Mucosa of rectum (tissue), 2 donors: ENCODE measurements around the gene STX1A.

Source experiments
- H3K27ac ChIP-seq, 2 donors: one replicate each; pipeline ENCODE4 v1.7.0; 2013; ENCODE audit warnings: inconsistent platforms in 2 of 2, low read depth in 2 of 2, low read length in 2 of 2
- H3K27me3 ChIP-seq, 2 donors: one replicate each; pipeline ENCODE4 v1.7.0; 2013; ENCODE audit warnings: low read length in 2 of 2; ENCODE audit not compliant: control insufficient read depth in 2 of 2, insufficient read depth in 2 of 2
- H3K36me3 ChIP-seq, 2 donors: one replicate each; pipeline ENCODE4 v1.7.0; 2013; ENCODE audit warnings: low read length in 2 of 2; ENCODE audit not compliant: control insufficient read depth in 2 of 2, insufficient read depth in 2 of 2
- H3K4me1 ChIP-seq, 2 donors: one replicate each; pipeline ENCODE4 v1.7.0; 2013; ENCODE audit warnings: low read length in 2 of 2, mild to moderate bottlenecking in 1 of 2; ENCODE audit not compliant: control insufficient read depth in 2 of 2, insufficient read depth in 2 of 2
- H3K4me3 ChIP-seq, 2 donors: one replicate each; pipeline ENCODE4 v1.7.0; 2013; ENCODE audit warnings: low read length in 2 of 2
- H3K9ac ChIP-seq, 2 donors: one replicate each; pipeline ENCODE4 v1.7.0; 2013; ENCODE audit warnings: low read length in 2 of 2, low read depth in 1 of 2, mild to moderate bottlenecking in 1 of 2
- H3K9me3 ChIP-seq, 2 donors: one replicate each; pipeline ENCODE4 v1.7.0; 2013; ENCODE audit warnings: low read length in 2 of 2; ENCODE audit not compliant: control insufficient read depth in 2 of 2
- donor health status: healthy.
- donor health status: Normal muscosa, but diverticular disease.

The STX1A gene

DNA sequence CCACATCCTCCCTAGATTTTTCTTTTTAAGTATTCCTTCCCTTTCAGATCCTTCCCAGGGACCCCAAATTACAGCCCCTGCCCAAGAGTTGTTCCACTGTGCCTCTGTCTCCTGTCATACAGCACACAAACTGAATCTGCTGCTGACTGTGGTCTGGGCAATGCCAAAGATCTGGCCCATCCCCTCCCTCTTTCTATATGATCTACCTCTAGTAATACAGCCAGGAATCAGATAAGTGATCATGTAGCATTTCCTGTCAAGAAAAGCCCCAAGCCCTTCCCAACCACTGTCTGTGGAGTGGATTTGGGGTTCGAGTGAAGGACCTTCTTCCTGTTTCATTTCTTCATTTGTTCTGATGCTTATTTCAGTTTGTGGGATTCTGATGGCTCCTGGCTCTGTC is 6.7 kb downstream of the STX1A start:
- Histone ChIP-seq H3K36me3 (no peaks in the 10 kb centered on the region), H3K27me3 (no peaks in the 10 kb centered on the region), H3K9ac (no peak overlapping the region)

GRCh38 chr7:73708961-73709549 is 10.4 kb downstream of the STX1A start:
- Histone ChIP-seq H3K4me3 (no peak overlapping the region), H3K27me3 (no peaks in the 10 kb centered on the region), H3K9ac (no peak overlapping the region), H3K27ac (no peak overlapping the region), H3K9me3 (no peaks in the 10 kb centered on the region), H3K4me1 (peaks cover 4 to 18% of the 10 kb centered on the region in 2 donors), H3K36me3 (no peaks in the 10 kb centered on the region)

More for the DNA sequence above, 6.7 kb downstream of the STX1A start:
- Histone ChIP-seq H3K9me3 (no peaks in the 10 kb centered on the region), H3K27ac (no peak overlapping the region), H3K4me3 (no peak overlapping the region), H3K4me1 (peaks cover 6 to 8% of the 10 kb centered on the region in 2 donors)

DNA sequence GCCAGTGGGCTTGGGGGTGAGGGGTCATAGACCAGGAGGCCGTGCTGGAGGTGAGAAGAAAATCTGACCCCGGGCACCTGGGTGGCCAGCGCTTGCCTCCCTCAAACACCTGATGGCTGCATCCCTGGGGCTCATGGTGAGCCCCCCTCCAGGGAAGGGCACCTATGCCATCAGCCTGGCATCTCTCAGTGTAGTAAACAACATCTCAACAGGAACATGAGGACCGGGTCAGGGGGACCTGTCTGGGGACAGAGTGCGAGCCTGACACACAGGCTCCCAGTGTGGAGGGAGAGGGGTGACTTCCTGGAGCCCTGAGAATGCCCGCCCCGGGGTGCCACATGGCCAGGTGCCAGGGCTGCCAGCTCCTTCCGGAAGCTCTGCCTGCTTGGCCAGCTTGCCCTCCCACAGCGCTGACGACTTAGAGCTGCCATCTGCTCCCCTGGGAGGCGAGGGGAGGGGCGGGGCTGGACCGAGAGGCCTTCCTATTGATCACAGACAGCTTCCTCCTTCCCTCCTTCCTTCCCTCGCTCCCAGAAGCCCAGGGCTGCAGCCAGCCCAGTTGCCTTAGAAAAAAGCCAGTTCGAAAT is 12.3 kb downstream of the STX1A start:
- H3K27me3 ChIP-seq = no peaks in the 10 kb centered on the region
- peaks cover 4 to 19% of the 10 kb centered on the region in 2 donors for H3K4me1 ChIP-seq
- H3K4me3 ChIP-seq = no peak overlapping the region
- H3K36me3 ChIP-seq = no peaks in the 10 kb centered on the region
- H3K9me3 ChIP-seq = no peaks in the 10 kb centered on the region
- no peak overlapping the region for H3K9ac ChIP-seq
- peak overlapping the region; percentile 38 to 59 for H3K27ac ChIP-seq

GRCh38 chr7:73706126-73707044 is 13.1 kb downstream of the STX1A start:
- peak overlapping the region; percentile 38 to 59 for H3K27ac ChIP-seq
- H3K9me3 ChIP-seq = no peaks in the 10 kb centered on the region
- peaks cover 4 to 19% of the 10 kb centered on the region in 2 donors for H3K4me1 ChIP-seq
- no peak overlapping the region for H3K4me3 ChIP-seq
- H3K36me3 ChIP-seq = no peaks in the 10 kb centered on the region
- no peak overlapping the region for H3K9ac ChIP-seq
- no peaks in the 10 kb centered on the region for H3K27me3 ChIP-seq

DNA sequence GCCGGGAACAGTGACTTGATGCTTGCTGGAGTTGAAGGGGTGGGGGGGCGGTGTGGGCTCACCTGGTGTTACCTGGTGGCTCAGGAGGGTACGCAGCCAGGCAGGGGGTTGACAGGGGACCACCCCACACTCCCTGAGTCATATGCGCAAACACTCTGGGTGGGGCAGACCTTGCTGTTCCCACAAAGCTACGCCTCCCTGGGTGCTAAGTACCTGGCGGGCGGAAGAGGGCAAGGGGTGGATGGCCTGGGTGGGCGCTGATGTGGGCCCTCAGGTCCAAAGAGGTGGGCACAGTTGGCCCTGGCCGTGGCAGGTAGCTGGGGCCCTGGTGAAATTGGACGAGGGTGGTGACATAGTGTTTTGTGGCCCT is 13.9 kb downstream of the STX1A start:
- Histone ChIP-seq H3K4me1 (peaks cover 4 to 19% of the 10 kb centered on the region in 2 donors), H3K4me3 (no peak overlapping the region), H3K27ac (no peak overlapping the region), H3K9ac (no peak overlapping the region), H3K36me3 (no peaks in the 10 kb centered on the region), H3K27me3 (no peaks in the 10 kb centered on the region), H3K9me3 (no peaks in the 10 kb centered on the region)

DNA sequence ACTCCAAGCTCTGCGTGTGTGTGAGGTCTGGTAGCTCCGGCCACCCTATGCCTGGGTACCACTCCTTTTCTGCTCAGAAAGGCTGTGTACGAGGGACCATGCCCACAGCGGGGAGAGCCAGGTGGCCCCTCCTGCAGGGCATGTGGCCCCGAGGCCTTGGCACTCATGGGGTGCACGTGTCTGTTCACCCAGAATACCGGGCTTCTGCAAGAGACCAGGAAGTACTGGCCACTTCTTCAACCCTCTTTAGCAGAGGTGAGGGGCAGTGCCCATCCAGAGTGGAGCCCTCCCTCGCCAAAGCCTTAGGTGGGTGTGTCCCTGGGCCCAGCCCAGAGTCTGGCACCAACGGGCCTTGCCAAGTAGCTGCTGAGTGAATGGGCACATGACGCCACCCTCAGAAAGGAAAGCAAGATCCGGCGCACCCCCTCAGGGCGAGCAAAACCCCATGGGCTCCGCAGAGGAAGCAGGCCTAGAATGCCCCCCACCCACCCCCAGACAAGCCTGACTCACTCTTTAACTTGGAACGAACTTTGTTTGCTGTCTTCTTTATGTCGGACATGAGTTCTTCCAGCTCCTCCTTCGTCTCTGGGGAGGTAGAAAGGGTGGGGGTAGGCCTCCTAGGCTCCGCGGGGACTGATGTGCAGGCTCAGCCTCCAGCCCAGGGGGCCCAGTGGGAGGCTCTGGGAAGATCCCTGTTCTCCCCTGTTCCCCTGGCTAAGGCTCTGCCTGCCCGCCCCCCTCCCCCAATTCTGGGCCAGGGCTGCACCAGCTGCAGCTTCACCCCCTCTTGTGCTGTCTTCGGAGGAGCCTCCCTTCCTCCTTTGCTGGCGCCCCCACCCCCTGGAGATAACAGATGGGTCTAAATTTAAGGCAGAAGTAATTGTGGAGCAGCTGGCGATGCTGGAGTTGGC is 14.6 kb downstream of the STX1A start:
- Histone ChIP-seq H3K4me3 (no peak overlapping the region), H3K9ac (peak overlapping the region in 1 of 2 donors; percentile 43), H3K27ac (peak overlapping the region; percentile 37 to 43)

DNA sequence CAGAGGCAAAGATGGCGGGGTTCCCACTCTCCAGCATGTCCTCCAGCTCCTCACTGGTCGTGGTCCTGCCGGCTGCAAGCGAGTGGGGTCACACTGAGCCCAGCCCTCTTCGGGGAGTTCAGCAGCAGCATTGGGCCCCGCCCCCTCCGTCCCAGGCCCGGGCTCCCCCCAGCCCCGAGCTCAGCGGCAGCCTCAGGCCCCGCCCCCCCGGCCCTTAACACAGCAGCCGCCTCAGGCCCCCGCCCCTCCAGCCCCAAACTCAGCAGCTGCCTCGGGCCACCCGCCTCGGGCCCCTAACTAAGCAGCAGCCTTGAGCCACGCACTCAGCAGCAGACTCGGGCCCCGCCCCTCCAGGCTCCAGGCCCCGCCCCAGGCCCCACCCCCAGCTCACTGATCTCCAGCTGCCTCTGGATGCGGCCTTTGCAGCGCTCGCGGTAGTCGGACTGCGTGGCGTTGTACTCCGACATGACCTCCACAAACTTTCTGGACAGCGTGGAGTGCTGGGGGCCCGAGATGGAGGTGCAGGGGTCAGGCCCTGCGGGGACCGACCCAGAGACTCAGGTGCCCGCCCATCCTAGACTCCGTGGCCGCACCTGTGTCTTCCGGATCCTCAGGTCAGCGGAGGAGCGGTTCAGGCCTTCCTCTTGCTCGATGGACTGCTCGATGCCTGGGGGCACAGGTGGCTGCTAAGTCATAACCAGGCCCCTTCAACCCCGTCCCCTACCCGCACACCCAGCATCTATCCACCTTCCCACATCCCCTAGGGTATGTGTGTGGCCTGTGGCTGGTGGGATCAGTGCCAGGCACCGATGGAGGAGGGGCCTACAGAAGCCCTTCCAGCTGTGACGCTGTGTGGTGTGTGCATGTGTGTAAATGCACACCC is 15.5 kb downstream of the STX1A start:
- no peaks in the 10 kb centered on the region for H3K9me3 ChIP-seq
- H3K4me1 ChIP-seq = peaks cover 4 to 19% of the 10 kb centered on the region in 2 donors
- peaks cover 2 to 5% of the 10 kb centered on the region in 2 donors for H3K36me3 ChIP-seq
- no peak overlapping the region for H3K4me3 ChIP-seq
- peak overlapping the region in 1 of 2 donors; percentile 43 for H3K9ac ChIP-seq
- no peaks in the 10 kb centered on the region for H3K27me3 ChIP-seq
- H3K27ac ChIP-seq = peak overlapping the region; percentile 37 to 43

More for the DNA sequence above, 14.6 kb downstream of the STX1A start:
- Histone ChIP-seq H3K9me3 (no peaks in the 10 kb centered on the region), H3K27me3 (no peaks in the 10 kb centered on the region), H3K36me3 (peaks cover 0 to under 1% of the 10 kb centered on the region in 2 donors), H3K4me1 (peaks cover 4 to 19% of the 10 kb centered on the region in 2 donors)

GRCh38 chr7:73703225-73703624 is 16.2 kb downstream of the STX1A start:
- H3K9me3 ChIP-seq = no peaks in the 10 kb centered on the region
- H3K9ac ChIP-seq = no peak overlapping the region
- peaks cover 4 to 19% of the 10 kb centered on the region in 2 donors for H3K4me1 ChIP-seq
- H3K4me3 ChIP-seq = no peak overlapping the region
- H3K36me3 ChIP-seq = peaks cover 5 to 9% of the 10 kb centered on the region in 2 donors
- no peaks in the 10 kb centered on the region for H3K27me3 ChIP-seq
- no peak overlapping the region for H3K27ac ChIP-seq

DNA sequence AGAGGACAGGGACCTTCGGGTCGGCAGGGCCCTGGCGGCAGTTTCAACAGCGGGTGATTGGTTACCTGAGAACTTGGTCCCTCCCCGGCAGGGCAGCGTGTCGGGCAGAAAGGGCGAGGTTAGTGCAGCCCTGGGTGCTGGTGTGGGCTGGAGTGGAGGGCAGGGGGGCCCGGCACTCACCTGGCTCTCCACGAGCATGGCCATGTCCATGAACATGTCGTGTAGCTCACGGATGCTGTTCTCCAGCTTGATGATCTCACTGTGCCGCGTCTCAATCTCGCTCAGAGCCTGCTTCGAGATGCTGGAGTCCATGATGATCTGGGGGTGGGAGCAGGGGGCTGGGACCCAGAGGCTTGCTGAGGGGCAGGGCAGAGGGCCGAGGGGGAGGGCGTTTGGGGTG is 16.8 kb downstream of the STX1A start:
- no peak overlapping the region for H3K4me3 ChIP-seq
- H3K4me1 ChIP-seq = peaks cover 4 to 19% of the 10 kb centered on the region in 2 donors
- peaks cover 5 to 13% of the 10 kb centered on the region in 2 donors for H3K36me3 ChIP-seq
- no peaks in the 10 kb centered on the region for H3K9me3 ChIP-seq
- no peaks in the 10 kb centered on the region for H3K27me3 ChIP-seq
- no peak overlapping the region for H3K9ac ChIP-seq
- no peak overlapping the region for H3K27ac ChIP-seq
